Measurements from ENCODE around the gene CECR2.

The CECR2 gene

DNA sequence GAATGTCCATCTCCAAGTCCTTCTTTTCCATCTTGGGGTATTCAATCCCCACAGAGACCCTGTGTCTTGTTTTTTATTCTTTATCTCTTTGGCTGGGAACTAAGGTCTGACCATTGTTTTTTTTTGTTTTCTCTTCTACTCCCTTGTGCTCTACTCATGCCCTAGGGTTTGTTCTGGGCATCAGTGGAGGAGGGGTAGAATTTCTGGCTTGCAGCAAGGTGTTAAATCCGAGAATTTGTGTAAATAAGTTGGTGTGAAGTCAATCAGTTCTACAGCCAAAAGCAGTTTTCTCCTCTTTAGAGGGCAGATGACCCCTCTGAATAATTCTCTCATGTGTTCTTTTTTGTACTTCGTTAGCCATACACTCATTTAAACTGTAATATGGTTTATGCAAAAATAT is 10.7 kb downstream of the CECR2 start:
- H3K4me3 ChIP-seq (ENCODE audit: control insufficient read depth, low read depth, low read length), result no peak overlapping the region
- no peak for TF ChIP-seq CTCF (conservative IDR thresholded peaks at IDR 0.05; ENCODE audit: control insufficient read depth, insufficient read depth, low read depth, low read length)
- DNase-seq (ENCODE audit: low read depth), result no peak

GRCh38 chr22:17380359-17381087 is 11.3 kb downstream of the CECR2 start:
- no peak overlapping the region for H3K4me3 ChIP-seq (ENCODE audit: control insufficient read depth, low read depth, low read length)
- DNase-seq (ENCODE audit: low read depth), result no peak
- TF ChIP-seq CTCF (conservative IDR thresholded peaks at IDR 0.05; ENCODE audit: control insufficient read depth, insufficient read depth, low read depth, low read length), result no peak

- no peak overlapping the region for H3K4me3 ChIP-seq (ENCODE audit: control insufficient read depth, low read depth, low read length)
- no peak for TF ChIP-seq CTCF (conservative IDR thresholded peaks at IDR 0.05; ENCODE audit: control insufficient read depth, insufficient read depth, low read depth, low read length)
- DNase-seq (ENCODE audit: low read depth), result no peak
Observed at GRCh38 chr22:17381192-17381913, 12.1 kb downstream of the CECR2 start.

- DNase-seq (ENCODE audit: low read depth), result no peak
- H3K4me3 ChIP-seq (ENCODE audit: control insufficient read depth, low read depth, low read length), result no peak overlapping the region
- no peak for TF ChIP-seq CTCF (conservative IDR thresholded peaks at IDR 0.05; ENCODE audit: control insufficient read depth, insufficient read depth, low read depth, low read length)
Observed at GRCh38 chr22:17384612-17385330, 15.5 kb downstream of the CECR2 start.

- no peak for TF ChIP-seq CTCF (conservative IDR thresholded peaks at IDR 0.05; ENCODE audit: control insufficient read depth, insufficient read depth, low read depth, low read length)
- no peak for DNase-seq (ENCODE audit: low read depth)
- H3K4me3 ChIP-seq (ENCODE audit: control insufficient read depth, low read depth, low read length), result no peak overlapping the region
Observed at GRCh38 chr22:17387356-17387755, 18.1 kb downstream of the CECR2 start.

DNA sequence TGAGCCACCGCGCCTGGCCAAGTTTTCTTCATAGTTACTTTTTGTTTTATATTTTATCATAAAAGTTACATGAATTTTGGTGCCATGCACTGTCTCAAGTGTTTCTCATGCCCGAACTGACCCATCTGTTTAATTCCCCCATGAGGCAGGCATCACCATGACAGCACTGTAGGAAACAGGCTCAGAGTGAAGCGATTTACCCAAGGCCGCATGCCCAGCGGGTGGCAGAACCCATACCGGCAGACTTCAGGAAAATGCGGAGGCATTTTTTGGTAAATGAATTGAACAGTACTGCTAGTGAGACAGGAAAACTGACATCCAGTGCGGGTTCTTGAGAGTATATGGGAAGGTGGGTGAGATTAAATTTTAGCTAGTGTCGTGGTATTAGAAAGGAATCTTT is 19.0 kb downstream of the CECR2 start:
- DNase-seq (ENCODE audit: low read depth), result no peak
- no peak overlapping the region for H3K4me3 ChIP-seq (ENCODE audit: control insufficient read depth, low read depth, low read length)
- TF ChIP-seq CTCF (conservative IDR thresholded peaks at IDR 0.05; ENCODE audit: control insufficient read depth, insufficient read depth, low read depth, low read length), result no peak

All from fibroblast of mammary gland (primary cell).